Uterus (tissue), 2 donors: ENCODE results near the gene KRTDAP.

Source experiments
- POLR2A ChIP-seq, 2 donors: fragments of 450-650 bp; IDR thresholded peaks; one replicate each; pipeline ENCODE4 v1.6.1; 2016; ENCODE audit warnings: antibody characterized with exemption in 2 of 2, mild to moderate bottlenecking in 1 of 2, moderate library complexity in 1 of 2
- TF ChIP-seq, protein P1 (sequence below), 4 experiments: fragments of 200-600 bp in 2 of 4; fragments of 450-650 bp in 2 of 4; sonication (generic) in 2 of 4; IDR thresholded peaks; one replicate each; pipeline ENCODE4 v1.5.1; 2016 to 2019; ENCODE audit warnings: antibody characterized with exemption in 4 of 4, mild to moderate bottlenecking in 2 of 4, moderate library complexity in 1 of 4

DNA sequence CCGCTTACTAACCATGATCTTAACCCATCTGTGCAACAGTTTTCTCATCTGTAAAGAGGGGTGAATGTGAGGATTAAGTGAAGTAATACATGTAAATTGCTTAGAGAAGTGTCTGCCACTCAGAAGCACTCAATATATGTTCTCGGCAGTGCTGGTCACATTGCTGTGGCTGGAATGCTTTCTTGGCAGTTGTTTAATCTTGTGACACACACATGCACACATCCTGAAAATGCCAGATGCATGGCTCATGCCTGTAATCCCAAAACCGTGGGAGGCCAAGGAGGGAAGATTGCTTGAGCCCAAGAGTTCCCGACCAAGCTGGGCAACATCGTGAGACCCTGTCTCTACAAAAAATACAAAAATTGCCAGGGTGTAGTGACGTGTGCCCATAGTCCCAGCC is 28.0 kb upstream of the KRTDAP start:
- TF ChIP-seq, protein P1, sequence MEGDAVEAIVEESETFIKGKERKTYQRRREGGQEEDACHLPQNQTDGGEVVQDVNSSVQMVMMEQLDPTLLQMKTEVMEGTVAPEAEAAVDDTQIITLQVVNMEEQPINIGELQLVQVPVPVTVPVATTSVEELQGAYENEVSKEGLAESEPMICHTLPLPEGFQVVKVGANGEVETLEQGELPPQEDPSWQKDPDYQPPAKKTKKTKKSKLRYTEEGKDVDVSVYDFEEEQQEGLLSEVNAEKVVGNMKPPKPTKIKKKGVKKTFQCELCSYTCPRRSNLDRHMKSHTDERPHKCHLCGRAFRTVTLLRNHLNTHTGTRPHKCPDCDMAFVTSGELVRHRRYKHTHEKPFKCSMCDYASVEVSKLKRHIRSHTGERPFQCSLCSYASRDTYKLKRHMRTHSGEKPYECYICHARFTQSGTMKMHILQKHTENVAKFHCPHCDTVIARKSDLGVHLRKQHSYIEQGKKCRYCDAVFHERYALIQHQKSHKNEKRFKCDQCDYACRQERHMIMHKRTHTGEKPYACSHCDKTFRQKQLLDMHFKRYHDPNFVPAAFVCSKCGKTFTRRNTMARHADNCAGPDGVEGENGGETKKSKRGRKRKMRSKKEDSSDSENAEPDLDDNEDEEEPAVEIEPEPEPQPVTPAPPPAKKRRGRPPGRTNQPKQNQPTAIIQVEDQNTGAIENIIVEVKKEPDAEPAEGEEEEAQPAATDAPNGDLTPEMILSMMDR (IDR thresholded peaks at IDR 0.05), result no peak
- no peak for TF ChIP-seq POLR2A (IDR thresholded peaks at IDR 0.05)
